Adrenal gland (tissue), 5 donors: ENCODE measurements around the gene CMTM6.

ENCODE experiments used
- POLR2A ChIP-seq, 2 donors: fragments of 450-650 bp; IDR thresholded peaks; one replicate each; pipeline ENCODE4 v1.6.1; 2017; ENCODE audit warnings: antibody characterized with exemption in 2 of 2, mild to moderate bottlenecking in 2 of 2, moderate library complexity in 1 of 2
- TF ChIP-seq, protein P1 (sequence below), 6 experiments: fragments of 450-650 bp in 4 of 6; fragments of 200-600 bp in 2 of 6; sonication (generic) in 1 of 6; IDR thresholded peaks; 1 replicate in 5 of 6; 2 replicates in 1 of 6; pipeline versions ENCODE4 v1.5.1 to v1.8.0; 2016 to 2021; ENCODE audit warnings: antibody characterized with exemption in 6 of 6, mild to moderate bottlenecking in 2 of 6, moderate library complexity in 1 of 6
- donor health status: DM: no; HTN: no; CAD: no.

DNA sequence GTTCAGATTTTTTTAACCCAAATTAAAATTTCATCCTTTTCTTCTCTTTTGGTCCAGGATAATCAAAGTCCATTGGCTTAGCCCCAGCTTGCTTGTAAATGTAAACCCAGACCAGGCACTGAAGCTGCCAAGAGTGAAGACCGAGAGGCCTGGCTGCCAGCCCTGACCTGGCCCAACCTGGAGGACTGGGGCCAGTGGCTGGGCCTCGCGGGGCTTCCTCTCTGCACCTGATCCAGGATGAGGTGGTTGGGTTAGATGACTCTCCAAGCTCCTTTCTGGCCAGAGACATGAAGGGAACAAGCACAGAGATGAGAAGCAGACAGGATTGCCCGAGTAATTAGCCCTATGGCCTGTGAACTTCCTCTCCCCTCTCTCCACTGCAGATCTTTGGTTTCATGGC lies 50.6 kb downstream of the CMTM6 start:
- TF ChIP-seq POLR2A (IDR thresholded peaks at IDR 0.05) = no peak
- TF ChIP-seq, protein P1, sequence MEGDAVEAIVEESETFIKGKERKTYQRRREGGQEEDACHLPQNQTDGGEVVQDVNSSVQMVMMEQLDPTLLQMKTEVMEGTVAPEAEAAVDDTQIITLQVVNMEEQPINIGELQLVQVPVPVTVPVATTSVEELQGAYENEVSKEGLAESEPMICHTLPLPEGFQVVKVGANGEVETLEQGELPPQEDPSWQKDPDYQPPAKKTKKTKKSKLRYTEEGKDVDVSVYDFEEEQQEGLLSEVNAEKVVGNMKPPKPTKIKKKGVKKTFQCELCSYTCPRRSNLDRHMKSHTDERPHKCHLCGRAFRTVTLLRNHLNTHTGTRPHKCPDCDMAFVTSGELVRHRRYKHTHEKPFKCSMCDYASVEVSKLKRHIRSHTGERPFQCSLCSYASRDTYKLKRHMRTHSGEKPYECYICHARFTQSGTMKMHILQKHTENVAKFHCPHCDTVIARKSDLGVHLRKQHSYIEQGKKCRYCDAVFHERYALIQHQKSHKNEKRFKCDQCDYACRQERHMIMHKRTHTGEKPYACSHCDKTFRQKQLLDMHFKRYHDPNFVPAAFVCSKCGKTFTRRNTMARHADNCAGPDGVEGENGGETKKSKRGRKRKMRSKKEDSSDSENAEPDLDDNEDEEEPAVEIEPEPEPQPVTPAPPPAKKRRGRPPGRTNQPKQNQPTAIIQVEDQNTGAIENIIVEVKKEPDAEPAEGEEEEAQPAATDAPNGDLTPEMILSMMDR (IDR thresholded peaks at IDR 0.05) = no peak
